SK-MEL-5 (cell line): ENCODE measurements around the gene RAPGEF6. TPM values are rescaled to one million over a fixed set of nuclear protein-coding genes. Genes with fewer than 3 reads are reported as not detected.

Source experiments
- DNase-seq: peaks from one replicate; pipeline ENCODE4 v3.0.0-alpha.2; 2016; ENCODE audit warnings: low read depth, low spot score
- in situ Hi-C: cut with HindIII; loops from 2 replicates; pipeline ENCODE4 v1.10.0; 2016; ENCODE audit warnings: low sequenced_read_pairs, high pct_unique_total_duplicates, low pct_unique_long_range_greater_than_20kb
- total RNA-seq: library from RNA; depleted of rRNA; stranded (reverse); fragments of >200 nt; shearing (Covaris generic); gene quantifications from 2 replicates; pipeline ENCODE4 v1.2.3, GENCODE V29; 2014

Gene RAPGEF6
- total RNA-seq, 1 experiment from 2014 or later = 15.0 TPM

DNA sequence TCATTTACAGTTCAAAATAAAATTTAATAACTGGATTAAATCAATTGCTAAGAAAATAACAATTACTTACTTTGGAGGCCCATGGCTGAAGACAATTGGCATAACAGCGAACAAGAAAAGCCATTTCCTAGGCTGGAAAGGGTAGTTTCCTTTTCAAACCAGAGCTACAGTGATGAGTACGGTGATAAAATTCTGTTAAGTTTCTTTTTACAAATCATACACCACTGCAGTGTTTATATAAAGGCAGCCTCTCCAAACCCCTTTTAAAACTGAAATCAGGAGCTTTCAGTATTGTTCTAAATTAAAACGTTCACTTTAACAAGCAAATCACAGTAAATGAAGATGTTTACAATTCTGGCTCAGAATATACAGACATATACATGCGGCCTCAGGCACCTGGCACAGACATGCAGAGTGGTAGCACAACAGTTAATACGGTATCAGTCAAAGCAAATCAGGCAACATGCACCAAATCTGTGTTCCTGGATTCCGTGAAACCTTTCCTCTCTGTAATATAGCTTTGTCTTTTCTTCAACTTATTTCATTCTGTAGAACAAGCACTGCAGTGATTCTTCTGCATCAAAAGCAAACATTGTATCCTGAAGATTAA, 102.9 kb downstream of the RAPGEF6 start:
- in situ Hi-C loops = no loop called here
- DNase-seq = no peak

DNA sequence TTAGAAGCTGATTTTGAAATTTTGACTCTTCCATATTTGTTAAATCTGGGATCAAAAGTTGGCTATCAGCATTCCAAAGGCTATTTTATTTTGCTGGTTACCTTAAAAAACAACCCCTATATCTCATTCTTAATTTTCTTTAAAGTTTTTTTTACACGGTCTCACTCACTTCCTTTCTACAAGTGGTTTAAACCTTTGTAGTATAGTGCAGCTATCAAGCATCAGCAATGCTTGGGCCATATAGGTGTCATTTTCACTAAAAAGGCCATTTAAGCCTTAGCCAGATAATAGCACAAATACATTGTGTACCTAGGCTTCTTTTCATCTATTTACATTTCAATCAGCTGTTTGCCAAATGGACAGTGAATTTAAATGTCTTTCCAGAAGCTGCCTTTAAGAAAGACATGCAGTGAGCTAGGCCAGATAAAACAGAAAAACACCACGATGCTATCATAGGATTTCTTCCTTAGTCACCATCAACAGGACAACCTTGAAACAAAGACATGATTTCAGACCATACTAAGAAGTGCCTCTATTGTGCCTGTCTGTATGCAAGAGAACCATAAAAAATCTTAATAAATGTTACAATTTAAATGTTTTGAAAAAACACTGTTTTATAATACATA, 104.2 kb downstream of the RAPGEF6 start:
- in situ Hi-C loops = no loop called here

DNA sequence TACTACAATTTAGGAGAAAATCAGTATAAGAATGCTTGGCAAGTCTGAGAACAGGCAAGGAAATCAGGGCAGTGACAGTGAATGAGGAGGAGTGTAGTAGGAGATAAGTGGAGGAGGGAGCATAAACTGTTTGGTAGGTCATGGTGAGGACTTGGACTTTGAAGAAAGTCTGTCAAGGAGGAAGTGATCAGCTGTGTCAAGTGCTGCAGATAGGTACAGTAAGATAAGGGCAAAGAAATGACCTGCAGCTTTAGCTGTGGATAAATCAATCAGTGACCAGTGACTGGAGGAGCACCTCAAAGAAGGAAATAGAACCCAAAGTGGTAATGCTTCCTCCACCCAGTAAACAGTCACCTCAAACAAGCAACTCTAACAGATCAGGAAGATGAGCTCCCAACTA, 106.3 kb downstream of the RAPGEF6 start:
- in situ Hi-C loops = no loop called here
- DNase-seq = no peak

More for the DNA sequence above, 104.2 kb downstream of the RAPGEF6 start:
- DNase-seq = peak; percentile 15

DNA sequence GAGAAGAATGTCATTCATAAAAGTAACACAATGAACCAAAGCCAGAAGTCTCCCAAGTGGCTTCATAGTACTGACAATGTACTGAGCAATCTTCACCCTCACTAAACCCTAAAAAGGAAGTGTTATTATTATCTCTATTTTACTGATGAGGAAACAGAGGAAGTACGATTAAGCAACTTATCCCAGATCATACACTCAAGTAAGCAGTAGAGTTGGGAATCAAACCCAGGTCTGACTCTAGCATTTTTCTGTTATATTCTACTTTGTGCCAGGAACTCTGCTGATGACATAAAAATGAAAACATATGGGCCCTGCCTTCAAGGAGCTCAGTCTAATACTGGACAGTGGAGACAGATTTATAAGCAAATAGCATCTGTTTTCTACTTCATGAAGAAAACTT, 109.2 kb downstream of the RAPGEF6 start:
- DNase-seq = no peak
- in situ Hi-C loops = no loop called here

DNA sequence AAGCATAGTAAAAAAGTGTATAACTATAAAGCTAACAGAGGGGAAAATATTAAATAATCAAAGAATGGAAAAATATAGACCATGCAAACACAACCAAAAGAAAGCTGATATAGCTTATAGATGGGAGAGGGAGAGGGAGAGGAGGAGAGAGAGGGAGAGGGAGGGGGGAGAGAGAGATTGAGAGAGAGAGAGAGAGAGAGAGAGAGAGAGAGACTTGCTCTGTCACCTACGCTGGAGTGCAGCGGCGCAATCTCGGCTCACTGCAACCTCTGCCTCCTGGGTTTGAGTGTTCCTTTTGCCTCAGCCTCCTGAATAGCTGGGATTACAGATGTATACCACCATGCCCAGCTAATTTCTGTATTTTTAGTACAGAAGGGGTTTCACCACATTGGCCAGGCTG, 110.6 kb downstream of the RAPGEF6 start:
- in situ Hi-C loops = no loop called here
- DNase-seq = no peak

DNA sequence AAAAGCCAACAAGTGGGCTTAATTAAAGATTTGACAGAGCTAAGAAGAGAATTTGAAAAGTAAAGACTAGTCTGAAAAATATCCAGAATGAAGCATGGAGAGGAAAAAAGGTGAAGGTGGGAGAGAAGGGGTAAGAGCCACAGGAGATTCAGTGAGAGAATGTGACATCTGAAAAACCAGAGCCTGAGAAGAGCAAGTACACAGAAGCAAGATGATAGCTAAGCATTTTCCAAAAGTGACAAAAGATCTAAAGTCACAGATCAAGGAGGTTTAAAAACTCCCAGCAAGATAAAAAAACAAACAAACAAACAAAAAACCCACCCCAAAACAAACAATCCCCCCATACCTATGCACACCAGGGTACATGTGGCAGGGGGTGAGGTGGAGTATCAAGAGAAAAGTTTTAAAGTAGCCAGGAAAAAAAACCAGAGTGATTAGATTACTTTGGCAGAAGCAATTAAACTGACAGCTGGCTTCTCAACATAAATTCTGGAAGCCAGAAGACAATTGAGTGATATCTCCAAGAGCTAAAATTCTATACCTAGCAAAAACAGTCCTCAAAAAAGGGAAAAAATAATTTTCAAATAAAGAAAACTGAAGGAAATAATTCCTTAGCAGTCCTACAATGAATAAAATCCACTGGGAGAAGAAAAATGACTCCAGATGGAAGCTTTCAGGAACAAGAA, 111.4 kb downstream of the RAPGEF6 start:
- DNase-seq = no peak
- in situ Hi-C loops = no loop called here

DNA sequence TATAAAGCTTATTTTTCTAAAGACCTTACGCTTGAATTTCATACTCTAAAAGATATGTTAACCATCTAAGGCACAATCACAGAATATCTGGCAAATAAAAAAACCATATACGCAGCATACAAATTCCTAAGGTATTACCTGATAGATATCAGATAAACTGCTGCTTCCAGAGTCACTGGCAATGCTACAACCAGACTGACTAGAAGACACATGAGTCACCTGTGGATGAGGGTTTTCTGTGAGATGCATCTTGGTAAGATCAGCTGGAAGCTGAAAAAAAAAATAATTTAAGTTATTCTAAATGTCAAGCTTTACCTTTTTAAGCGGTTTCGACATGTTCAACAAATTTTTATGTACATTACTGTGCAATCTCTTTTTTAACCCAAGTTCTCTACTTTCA, 113.8 kb downstream of the RAPGEF6 start:
- in situ Hi-C loops = no loop called here
- no peak for DNase-seq

DNA sequence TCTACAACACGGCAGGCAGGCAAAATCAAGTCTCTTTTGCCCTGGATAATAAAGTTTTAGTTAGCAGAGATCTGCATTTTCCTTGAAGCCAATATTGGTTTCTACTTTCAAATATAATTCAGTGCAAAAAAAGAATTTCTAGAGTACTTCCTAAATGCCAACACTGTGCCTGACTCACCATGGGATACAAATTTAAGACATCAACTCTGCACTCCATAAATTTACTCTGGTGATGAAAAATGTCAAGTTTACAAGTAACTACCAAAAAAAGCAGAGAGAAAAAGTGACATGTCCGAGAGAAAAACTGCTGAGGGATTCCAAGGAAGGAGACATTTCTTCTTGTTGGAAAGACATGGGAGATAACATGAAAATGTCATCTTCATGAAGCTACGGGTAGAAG, 119.7 kb downstream of the RAPGEF6 start:
- in situ Hi-C loops = no loop called here
- no peak for DNase-seq

DNA sequence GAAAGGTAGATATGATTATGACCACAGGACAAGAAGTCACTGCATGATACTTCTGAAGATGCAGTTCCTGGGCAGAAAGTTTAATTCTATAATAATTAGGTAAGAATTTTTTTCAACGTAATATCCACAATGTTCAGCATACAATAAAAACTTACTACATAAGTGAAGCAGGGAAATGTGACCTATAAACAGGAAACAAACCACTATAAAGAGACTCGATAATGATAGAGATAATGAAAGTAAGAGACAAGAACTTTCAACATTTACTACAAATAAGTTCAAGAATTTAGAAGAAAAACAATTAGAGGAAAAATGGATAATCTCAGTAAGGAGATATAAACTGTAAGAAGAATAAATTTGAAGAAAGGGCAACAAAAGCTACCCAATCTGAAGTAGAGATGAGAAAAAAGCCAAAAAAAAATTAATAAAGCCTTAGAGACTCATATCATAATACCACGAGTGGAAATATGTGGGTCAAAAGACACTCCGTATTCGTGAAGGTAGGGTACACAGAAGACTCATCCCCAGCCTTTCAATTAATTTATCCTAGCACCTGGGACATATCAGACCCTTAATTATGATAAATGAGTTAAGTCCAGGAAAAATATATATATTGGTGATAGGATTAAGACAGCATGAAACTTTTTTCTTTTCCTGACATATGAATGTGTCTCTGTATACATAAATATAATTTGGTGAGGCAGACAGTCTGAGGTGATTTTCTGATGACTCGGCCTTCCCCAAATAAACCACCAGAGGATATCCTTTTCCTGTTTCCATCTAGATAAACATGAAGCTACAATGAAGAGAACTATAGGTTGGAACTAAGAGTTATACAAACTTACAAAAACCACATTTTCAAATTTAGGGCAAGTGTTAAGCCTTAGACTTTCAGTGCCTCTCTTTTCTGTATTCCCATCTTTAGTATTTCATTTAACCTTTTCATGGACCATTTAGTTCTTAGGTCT, 120.4 kb downstream of the RAPGEF6 start:
- no peak for DNase-seq
- in situ Hi-C loops = no loop called here

DNA sequence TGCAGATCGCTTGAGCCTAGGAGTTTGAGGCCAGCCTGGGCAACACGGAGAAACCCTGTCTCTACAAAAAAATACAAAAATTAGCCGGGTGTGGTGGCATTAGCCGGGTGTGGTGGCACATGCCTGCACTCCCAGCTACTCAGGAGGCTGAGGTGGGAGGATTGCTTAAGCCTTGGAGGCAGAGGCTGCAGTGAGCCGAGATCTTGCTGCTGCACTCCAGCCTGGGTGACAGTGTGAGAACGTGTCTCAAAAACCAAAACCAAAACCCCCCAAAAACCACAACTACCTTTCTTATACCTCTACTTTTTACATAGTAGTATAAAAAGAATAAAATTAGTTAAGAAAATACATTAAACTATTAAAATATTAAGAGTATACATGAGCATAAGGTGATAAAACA, 121.2 kb downstream of the RAPGEF6 start:
- in situ Hi-C loops = no loop called here
- no peak for DNase-seq

DNA sequence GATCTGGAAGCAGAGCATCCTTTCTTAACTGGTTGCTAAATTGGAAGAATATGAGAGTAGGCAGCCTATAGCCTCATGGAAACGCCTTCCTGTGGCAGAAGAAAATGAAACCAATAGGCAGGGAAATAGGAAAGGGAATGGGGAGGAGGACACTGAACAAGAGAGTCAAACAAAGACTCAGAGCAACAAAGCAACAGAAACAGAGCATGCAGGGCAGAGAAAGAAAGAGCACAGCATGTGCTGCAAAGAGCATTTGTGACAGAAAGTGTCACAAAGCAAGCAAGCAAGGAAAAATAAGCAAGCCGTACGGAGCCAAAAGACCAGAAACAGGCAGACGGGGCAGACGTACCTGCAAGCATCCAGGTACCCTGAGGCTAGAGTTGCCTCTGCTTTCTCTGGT, 123.1 kb downstream of the RAPGEF6 start:
- no peak for DNase-seq
- in situ Hi-C loops = no loop called here

DNA sequence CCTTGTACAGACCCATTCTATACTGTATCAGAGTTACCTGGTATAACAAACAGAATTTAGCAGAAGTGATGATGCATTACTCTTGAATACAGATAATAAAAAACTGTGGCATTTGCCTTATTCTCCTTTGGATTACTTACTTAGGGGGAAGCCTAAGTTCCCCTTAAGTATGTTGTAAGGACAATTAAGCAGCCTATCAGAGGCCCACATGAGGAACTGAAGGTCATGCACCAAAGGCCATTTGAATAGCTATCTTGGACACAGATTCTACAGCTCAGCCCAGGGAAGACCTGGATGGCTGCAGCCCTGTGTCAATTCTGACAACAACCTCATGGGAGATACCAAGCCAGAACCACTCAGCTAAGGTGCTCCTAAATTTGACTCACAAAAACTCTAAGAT, 125.2 kb downstream of the RAPGEF6 start:
- DNase-seq = no peak
- in situ Hi-C loops = no loop called here

DNA sequence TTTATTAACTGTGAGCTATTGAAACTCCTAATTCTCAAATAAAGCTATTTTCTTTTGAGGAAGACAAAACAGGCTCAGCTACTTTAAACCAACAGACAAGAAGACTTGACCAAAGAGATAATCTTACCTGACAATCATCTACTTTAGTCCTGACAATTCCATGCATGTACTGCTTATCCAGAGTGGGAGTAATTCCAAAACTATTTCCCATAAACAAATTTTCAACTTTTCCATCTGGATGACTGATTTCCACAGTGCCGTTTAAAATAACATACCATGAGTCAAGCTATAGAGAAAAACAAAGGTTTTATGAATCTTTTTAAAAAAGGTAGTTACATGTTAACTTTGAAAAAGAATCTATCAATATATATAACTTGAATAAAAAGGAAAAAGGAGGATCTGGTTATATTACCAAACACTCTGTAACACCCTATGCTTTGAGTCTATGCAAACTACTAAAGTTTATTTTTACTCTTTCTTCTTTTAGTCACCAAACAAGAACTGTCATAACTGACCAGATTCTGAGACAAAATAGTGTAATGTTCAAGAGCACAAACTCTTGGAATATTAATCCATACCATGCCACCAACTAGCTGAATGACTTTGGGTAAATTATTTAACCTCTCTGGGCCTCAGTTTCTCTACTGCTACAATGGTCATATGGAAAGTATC, 129.7 kb downstream of the RAPGEF6 start:
- in situ Hi-C loops = no loop called here
- no peak for DNase-seq

DNA sequence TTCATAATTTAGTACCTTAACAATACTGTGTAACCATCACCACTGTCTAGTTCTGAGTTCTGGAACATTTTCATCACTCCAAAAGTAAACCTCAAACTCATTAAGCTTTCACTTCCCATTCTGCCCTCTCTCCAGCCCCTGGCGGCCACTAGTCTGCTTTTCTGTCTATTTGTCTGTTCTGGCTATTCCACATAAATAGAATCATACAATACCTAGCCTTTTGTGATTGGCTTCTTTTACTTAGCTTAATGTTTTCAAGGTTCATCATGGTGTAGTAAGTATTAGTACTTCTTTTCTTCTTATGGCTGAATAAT, 138.7 kb downstream of the RAPGEF6 start:
- in situ Hi-C loops = no loop called here
- DNase-seq = peak; percentile 11

DNA sequence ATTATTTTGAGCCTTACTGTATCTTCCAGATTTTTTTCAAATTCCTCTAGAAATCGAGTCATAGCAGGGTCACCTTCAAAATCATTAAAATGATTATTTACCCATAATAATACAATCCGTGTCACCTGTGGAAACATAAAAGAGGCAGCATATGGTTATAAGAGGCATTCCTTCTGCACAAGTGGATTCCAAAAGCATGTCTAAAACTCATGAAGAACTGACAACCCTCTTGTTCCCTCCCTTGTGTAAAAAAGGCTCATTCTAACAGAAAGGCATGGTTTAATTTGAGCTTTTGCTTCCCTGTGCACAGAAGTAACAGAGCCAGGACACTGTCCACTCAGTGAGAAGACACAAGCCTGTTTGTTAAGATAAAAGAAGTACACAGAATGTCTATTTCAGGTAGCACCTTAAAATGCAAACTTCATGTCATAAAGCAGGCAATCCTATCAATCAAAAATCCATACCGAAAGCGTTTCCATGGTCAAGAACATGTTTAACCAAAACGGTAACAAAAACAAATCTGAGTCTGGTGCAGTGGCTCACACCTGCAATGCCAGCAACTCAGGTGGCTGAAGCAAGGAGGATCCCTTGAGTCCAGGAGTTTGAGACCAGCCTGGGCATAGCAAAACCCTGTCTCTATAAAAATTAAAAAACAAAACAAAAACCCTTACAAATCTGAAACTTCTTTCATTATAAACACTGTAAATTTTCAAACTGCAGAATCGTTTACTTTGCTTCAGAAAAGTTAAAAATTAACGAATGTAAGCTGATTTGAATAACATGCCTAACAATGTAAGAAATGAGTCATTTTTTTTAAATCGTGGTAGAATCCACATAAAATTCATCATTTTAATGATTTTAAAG, 139.3 kb downstream of the RAPGEF6 start:
- in situ Hi-C loops = no loop called here
- no peak for DNase-seq

DNA sequence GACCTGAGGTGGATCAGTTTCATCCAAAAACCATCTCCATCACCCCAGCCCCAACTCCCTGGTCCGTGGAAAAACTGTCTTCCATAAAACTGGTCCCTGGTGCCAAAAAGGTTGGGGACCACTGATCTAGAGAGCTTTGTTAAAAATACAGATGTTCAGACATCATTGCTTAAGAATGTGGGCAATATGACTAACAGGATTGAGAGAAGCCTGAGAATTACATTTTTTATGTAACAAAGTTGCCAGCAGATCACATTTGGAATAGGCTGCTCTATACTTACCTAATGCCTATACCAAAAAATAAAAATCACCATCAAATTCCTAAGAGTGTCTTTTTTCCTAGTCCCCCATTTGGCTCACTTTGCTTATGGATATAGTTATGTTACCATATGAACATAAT, 143.3 kb downstream of the RAPGEF6 start:
- in situ Hi-C loops = no loop called here
- no peak for DNase-seq

DNA sequence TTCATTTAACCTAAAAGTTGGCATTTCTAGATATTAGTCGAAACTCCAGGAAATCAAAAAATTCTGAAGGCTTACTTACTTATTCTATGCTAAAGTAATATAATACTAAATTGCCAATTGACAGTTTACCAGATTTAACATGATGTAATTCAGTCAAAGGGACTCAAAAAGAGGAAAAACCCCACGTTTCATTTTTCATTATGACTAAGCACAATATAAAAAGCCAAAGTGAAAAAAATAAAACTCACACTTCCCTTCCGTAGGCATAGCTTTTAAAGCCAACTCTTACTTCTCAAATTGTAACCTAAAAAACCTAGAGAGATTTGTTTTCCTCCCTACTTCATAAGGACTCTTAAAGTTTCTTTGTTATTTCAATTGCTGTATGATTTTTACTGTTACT, 146.6 kb downstream of the RAPGEF6 start:
- in situ Hi-C loops = no loop called here

More for the DNA sequence above, 146.6 kb downstream of the RAPGEF6 start:
- no peak for DNase-seq
